Measurements from ENCODE around the gene ARFGAP3.
"Not testable (repeated sequence)": the region's sequence is repeated elsewhere in the genome, so short reads cannot be mapped to it uniquely, and the experiment has no call there.

ARFGAP3 gene

GRCh38 chr22:42768385-42769035, 88.6 kb downstream of the ARFGAP3 start:
- DNase-seq: no peak

- DNase-seq: no peak
Observed at GRCh38 chr22:42766860-42767259, 90.2 kb downstream of the ARFGAP3 start.

GRCh38 chr22:42764895-42765363, 92.1 kb downstream of the ARFGAP3 start:
- DNase-seq: no peak

GRCh38 chr22:42763965-42764480, 93.0 kb downstream of the ARFGAP3 start:
- no peak for DNase-seq

- DNase-seq: no peak
Observed at GRCh38 chr22:42760806-42761565, 96.1 kb downstream of the ARFGAP3 start.

GRCh38 chr22:42758931-42759629, 98.0 kb downstream of the ARFGAP3 start:
- no peak for DNase-seq

- not testable (repeated sequence) for DNase-seq
Observed at GRCh38 chr22:42755553-42755952, 101.5 kb downstream of the ARFGAP3 start.

- not testable (repeated sequence) for DNase-seq
Observed at GRCh38 chr22:42755121-42755520, 102.0 kb downstream of the ARFGAP3 start.

GRCh38 chr22:42754658-42755057, 102.4 kb downstream of the ARFGAP3 start:
- no peak for DNase-seq

GRCh38 chr22:42752912-42753311, 104.2 kb downstream of the ARFGAP3 start:
- DNase-seq: no peak

GRCh38 chr22:42752230-42752746, 104.8 kb downstream of the ARFGAP3 start:
- DNase-seq: no peak

GRCh38 chr22:42750421-42750820, 106.7 kb downstream of the ARFGAP3 start:
- DNase-seq: not testable (repeated sequence)

GRCh38 chr22:42747701-42748513, 109.2 kb downstream of the ARFGAP3 start:
- no peak for DNase-seq

Measured in C1 segment of cervical spinal cord (tissue), 14 donors.